GM12801 (cell line): ENCODE results near the gene SUGP1.

ENCODE experiments used
- CTCF ChIP-seq: IDR thresholded peaks from one replicate; pipeline ENCODE4 v1.5.1; 2011; ENCODE audit warnings: control low read depth; ENCODE audit not compliant: insufficient read length; ENCODE audit errors: extremely low read depth

The SUGP1 gene

GRCh38 chr19:19356500-19356899, 36.2 kb upstream of the SUGP1 start:
- no peak for TF ChIP-seq CTCF

- TF ChIP-seq CTCF: no peak
These were observed 35.4 kb upstream of the SUGP1 start for GRCh38 chr19:19355606-19356139.

GRCh38 chr19:19354932-19355331, 34.6 kb upstream of the SUGP1 start:
- no peak for TF ChIP-seq CTCF

- TF ChIP-seq CTCF: no peak
These were observed 33.7 kb upstream of the SUGP1 start for GRCh38 chr19:19354007-19354406.

- TF ChIP-seq CTCF: no peak
These were observed 32.5 kb upstream of the SUGP1 start for GRCh38 chr19:19352823-19353222.

GRCh38 chr19:19349365-19349764, 29.1 kb upstream of the SUGP1 start:
- TF ChIP-seq CTCF: no peak

- no peak for TF ChIP-seq CTCF
These were observed 28.0 kb upstream of the SUGP1 start for GRCh38 chr19:19348266-19348665.
